Loucy (cell line): ENCODE measurements around the gene LGALS9B.
"Not testable (repeated sequence)": the region's sequence is repeated elsewhere in the genome, so short reads cannot be mapped to it uniquely, and the experiment has no call there.

Experiments used
- CTCF ChIP-seq: fragments of 200-600 bp; sonication (generic); conservative IDR thresholded peaks from 2 replicates; pipeline ENCODE4 v1.5.1; 2014; ENCODE audit warnings: mild to moderate bottlenecking, antibody characterized with exemption, low read length
- EZH2phosphoT487 ChIP-seq: fragments of 200-600 bp; IDR thresholded peaks from 2 replicates; pipeline ENCODE4 v1.6.1; 2018; ENCODE audit warnings: antibody characterized with exemption, mild to moderate bottlenecking, moderate library complexity, borderline replicate concordance

GRCh38 chr17:20433382-20433781, 34.0 kb downstream of the LGALS9B start:
- not testable (repeated sequence) for TF ChIP-seq CTCF, EZH2phosphoT487
